ENCODE measurements around the gene GFI1.

Gene GFI1

DNA sequence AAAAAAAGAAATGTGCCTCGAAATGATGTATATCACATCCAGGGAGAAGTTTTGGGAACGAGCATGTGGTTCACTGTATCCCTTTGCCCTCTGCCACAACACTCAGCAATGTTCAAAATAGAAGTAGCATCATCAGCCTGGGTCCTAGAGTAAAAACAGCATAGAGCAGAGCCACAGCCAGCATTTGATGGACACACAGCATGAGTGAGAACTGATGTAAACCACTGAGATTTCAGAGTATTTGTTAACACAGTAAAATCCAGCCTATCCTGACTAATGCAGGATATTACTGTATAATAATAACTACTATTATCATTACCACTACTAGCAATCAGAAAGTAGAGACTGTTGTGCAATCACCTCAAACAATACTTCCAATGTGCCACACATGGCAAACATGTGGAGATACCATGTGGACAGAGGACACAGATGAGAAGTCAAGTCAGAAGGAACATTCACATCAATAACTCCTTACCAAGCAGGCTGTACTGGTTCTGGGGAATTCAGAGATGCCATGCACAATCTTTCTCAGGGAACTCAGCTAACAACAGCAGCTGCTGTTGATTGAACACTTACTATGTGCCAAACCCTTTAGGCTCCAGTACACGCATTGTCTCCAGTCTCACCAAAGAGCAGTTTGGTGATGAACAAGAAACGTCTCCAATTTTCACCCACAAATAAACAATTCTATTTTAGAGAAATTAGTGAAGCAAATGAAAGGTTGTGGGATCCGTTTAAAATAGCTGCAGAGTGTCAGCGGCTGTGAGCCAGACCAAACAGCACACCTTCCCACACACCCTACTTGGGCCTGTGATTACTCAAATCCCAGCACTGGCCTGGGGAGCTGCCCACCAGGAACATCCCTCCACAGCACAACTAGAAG is 16.6 kb upstream of the GFI1 start:
- peaks cover 46% of the 10 kb centered on the region for H3K4me1 Mint-ChIP-seq (ENCODE audit: low read depth)
- no peak overlapping the region for H3K4me3 Mint-ChIP-seq
- H3K36me3 Mint-ChIP-seq (ENCODE audit: low read depth): peaks cover 23% of the 10 kb centered on the region
- peaks cover 2% of the 10 kb centered on the region for H3K9me3 Mint-ChIP-seq
- no peaks in the 10 kb centered on the region for H3K27me3 Mint-ChIP-seq
- no peak for DNase-seq
- H3K27ac Mint-ChIP-seq: peak overlapping the region; percentile 72

DNA sequence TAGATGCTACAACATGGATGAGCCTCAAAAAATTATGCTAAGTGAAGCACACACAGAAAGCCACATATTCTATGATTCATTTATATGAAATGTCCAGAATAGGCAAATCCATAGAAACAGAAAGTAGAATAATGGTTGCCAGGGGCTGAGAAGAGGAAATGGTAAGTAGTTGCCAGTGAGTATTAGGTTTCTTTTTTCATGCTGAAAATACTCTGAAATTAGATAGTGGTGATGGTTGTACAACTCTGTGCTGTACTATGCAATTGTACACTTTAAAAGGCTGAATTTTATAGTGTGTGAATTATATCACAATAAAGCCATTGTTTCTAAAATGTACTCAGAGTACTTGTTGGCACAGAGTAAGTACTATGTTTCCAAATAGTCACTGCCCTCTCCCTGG is 15.5 kb upstream of the GFI1 start:
- Mint-ChIP-seq H3K4me3 (peak overlapping the region; percentile 18), H3K27me3 (no peaks in the 10 kb centered on the region), H3K36me3 (ENCODE audit: low read depth) (peaks cover 17% of the 10 kb centered on the region), H3K9me3 (peaks cover 5% of the 10 kb centered on the region), H3K4me1 (ENCODE audit: low read depth) (peaks cover 46% of the 10 kb centered on the region), H3K27ac (peak overlapping the region; percentile 87)
- DNase-seq: no peak

- Mint-ChIP-seq H3K9me3 (peaks cover 5% of the 10 kb centered on the region), H3K27ac (no peak overlapping the region), H3K27me3 (no peaks in the 10 kb centered on the region), H3K36me3 (ENCODE audit: low read depth) (peaks cover 9% of the 10 kb centered on the region), H3K4me3 (no peak overlapping the region), H3K4me1 (ENCODE audit: low read depth) (peaks cover 48% of the 10 kb centered on the region)
- DNase-seq: no peak
Observed at GRCh38 chr1:92500552-92500951, 13.8 kb upstream of the GFI1 start.

DNA sequence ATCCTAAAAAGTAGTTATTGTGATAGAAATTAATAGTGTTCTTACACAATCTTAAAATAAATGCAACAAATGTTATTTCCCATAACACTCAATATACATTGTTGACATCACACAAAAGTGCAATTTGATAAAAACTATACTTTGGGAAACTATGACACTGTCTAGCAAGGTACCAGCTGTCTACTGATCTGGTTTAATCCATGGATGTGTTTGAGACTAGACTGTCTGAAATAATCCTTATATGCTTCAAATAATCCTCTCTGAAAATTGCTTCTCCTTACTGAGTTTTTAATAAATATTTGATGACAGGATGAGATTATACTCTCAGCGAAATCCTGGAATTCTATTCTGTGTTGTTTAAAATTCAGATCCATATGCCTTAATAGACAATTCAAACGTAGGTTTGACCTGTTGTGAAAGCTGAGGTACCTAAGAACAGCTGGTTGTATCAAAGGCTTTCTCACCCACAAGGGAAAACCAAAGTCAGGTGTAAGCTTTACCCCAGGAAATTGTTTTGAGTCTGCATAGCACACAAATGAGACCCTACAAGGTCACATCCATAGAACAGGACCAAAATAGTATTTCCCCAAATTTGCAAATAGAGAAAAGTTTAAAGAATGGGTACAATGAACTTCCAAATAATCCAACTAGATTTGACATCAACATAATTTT is 8.8 kb upstream of the GFI1 start:
- no peak overlapping the region for H3K4me3 Mint-ChIP-seq
- H3K27me3 Mint-ChIP-seq: no peaks in the 10 kb centered on the region
- no peak overlapping the region for H3K27ac Mint-ChIP-seq
- no peak for DNase-seq
- peaks cover 21% of the 10 kb centered on the region for H3K36me3 Mint-ChIP-seq (ENCODE audit: low read depth)
- peaks cover 5% of the 10 kb centered on the region for H3K9me3 Mint-ChIP-seq
- peaks cover 33% of the 10 kb centered on the region for H3K4me1 Mint-ChIP-seq (ENCODE audit: low read depth)

DNA sequence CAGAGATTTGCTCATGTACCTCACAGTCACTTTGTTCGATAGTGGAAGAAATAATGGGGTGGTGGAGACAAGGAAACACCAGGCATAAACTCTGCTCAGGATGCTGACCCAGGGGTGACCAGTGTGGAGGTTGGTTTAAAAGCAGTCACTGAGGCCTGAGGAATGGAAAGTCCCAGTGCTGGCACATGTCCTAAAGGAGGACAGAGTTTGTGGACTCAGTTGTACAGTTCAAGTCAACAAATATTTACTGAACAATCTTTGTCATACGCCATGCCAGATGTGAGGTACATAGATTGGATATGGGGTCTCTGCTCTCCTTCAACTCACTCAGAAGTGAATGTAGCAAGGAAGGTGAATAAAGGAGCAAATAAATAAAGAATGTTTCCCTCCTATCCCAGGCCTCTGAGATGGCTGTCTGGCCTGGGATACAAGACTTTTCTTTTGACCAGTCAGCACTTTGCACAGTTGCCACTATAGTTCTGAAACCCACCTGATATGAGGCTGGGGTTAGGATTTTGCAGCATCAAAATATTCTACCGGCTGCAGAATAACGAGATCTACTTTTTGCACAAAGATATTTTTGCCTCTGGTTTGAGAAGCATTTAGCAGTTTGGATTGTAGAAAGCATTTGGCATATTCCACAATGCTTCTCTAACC is 7.9 kb upstream of the GFI1 start:
- DNase-seq: no peak
- H3K27ac Mint-ChIP-seq: peak overlapping the region; percentile 57
- no peak overlapping the region for H3K4me3 Mint-ChIP-seq
- no peaks in the 10 kb centered on the region for H3K27me3 Mint-ChIP-seq
- peaks cover 5% of the 10 kb centered on the region for H3K9me3 Mint-ChIP-seq
- H3K36me3 Mint-ChIP-seq (ENCODE audit: low read depth): peaks cover 21% of the 10 kb centered on the region
- H3K4me1 Mint-ChIP-seq (ENCODE audit: low read depth): peaks cover 33% of the 10 kb centered on the region

DNA sequence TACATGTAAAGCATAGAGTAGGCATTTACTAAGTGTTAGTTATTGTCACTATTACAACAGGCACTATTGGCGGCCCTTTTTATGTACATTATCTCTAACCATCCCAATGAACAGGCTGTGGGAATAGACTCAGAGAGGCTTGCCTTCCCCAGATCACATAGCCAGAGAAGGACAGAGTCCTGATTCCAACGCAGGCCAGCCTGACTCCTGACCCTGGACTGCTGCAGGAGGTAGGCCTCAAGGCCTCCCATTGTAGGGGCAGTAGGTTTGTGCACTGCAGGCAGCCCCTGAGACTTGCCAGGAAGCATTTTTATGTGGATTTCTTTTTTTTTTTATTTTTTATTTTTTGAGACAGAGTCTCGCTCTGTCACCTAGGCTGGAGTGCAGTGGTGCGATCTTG is 6.4 kb upstream of the GFI1 start:
- H3K27me3 Mint-ChIP-seq: no peaks in the 10 kb centered on the region
- peaks cover under 1% of the 10 kb centered on the region for H3K9me3 Mint-ChIP-seq
- H3K4me3 Mint-ChIP-seq: no peak overlapping the region
- H3K4me1 Mint-ChIP-seq (ENCODE audit: low read depth): peaks cover 47% of the 10 kb centered on the region
- peaks cover 27% of the 10 kb centered on the region for H3K36me3 Mint-ChIP-seq (ENCODE audit: low read depth)
- no peak for DNase-seq
- peak overlapping the region; percentile 56 for H3K27ac Mint-ChIP-seq

- Mint-ChIP-seq H3K4me1 (ENCODE audit: low read depth) (peaks cover 38% of the 10 kb centered on the region), H3K27ac (peak overlapping the region; percentile 98), H3K36me3 (ENCODE audit: low read depth) (peaks cover 47% of the 10 kb centered on the region), H3K4me3 (peak overlapping the region; percentile 90), H3K9me3 (no peaks in the 10 kb centered on the region), H3K27me3 (no peaks in the 10 kb centered on the region)
- no peak for DNase-seq
Observed at GRCh38 chr1:92488832-92489231, 2.1 kb upstream of the GFI1 start.

GRCh38 chr1:92488416-92488815 is 1.7 kb upstream of the GFI1 start:
- DNase-seq: no peak

GRCh38 chr1:92487078-92487605 is 417 bp upstream of the GFI1 start:
- no peaks in the 10 kb centered on the region for H3K27me3 Mint-ChIP-seq
- H3K27ac Mint-ChIP-seq: peak overlapping the region; percentile 98
- no peak for DNase-seq
- H3K4me1 Mint-ChIP-seq (ENCODE audit: low read depth): peaks cover 39% of the 10 kb centered on the region
- H3K36me3 Mint-ChIP-seq (ENCODE audit: low read depth): peaks cover 51% of the 10 kb centered on the region
- H3K9me3 Mint-ChIP-seq: no peaks in the 10 kb centered on the region
- peak overlapping the region; percentile 90 for H3K4me3 Mint-ChIP-seq

More at GRCh38 chr1:92488416-92488815, 1.7 kb upstream of the GFI1 start:
- Mint-ChIP-seq H3K9me3 (no peaks in the 10 kb centered on the region), H3K4me1 (ENCODE audit: low read depth) (peaks cover 37% of the 10 kb centered on the region), H3K36me3 (ENCODE audit: low read depth) (peaks cover 48% of the 10 kb centered on the region), H3K27me3 (no peaks in the 10 kb centered on the region), H3K4me3 (peak overlapping the region; percentile 90), H3K27ac (peak overlapping the region; percentile 98)

GRCh38 chr1:92485381-92486250 is 1.1 kb downstream of the GFI1 start:
- peaks cover 39% of the 10 kb centered on the region for H3K4me1 Mint-ChIP-seq (ENCODE audit: low read depth)
- peaks cover 62% of the 10 kb centered on the region for H3K36me3 Mint-ChIP-seq (ENCODE audit: low read depth)
- no peaks in the 10 kb centered on the region for H3K9me3 Mint-ChIP-seq
- peak overlapping the region; percentile 98 for H3K27ac Mint-ChIP-seq
- peak overlapping the region; percentile 90 for H3K4me3 Mint-ChIP-seq
- peak; percentile 92 for DNase-seq
- no peaks in the 10 kb centered on the region for H3K27me3 Mint-ChIP-seq

- Mint-ChIP-seq H3K4me1 (ENCODE audit: low read depth) (peaks cover 45% of the 10 kb centered on the region), H3K27ac (peak overlapping the region; percentile 98), H3K27me3 (no peaks in the 10 kb centered on the region), H3K36me3 (ENCODE audit: low read depth) (peaks cover 69% of the 10 kb centered on the region), H3K4me3 (peak overlapping the region; percentile 90), H3K9me3 (no peaks in the 10 kb centered on the region)
- DNase-seq: peak; percentile 84
Observed at GRCh38 chr1:92484472-92485380, 2.0 kb downstream of the GFI1 start.

DNA sequence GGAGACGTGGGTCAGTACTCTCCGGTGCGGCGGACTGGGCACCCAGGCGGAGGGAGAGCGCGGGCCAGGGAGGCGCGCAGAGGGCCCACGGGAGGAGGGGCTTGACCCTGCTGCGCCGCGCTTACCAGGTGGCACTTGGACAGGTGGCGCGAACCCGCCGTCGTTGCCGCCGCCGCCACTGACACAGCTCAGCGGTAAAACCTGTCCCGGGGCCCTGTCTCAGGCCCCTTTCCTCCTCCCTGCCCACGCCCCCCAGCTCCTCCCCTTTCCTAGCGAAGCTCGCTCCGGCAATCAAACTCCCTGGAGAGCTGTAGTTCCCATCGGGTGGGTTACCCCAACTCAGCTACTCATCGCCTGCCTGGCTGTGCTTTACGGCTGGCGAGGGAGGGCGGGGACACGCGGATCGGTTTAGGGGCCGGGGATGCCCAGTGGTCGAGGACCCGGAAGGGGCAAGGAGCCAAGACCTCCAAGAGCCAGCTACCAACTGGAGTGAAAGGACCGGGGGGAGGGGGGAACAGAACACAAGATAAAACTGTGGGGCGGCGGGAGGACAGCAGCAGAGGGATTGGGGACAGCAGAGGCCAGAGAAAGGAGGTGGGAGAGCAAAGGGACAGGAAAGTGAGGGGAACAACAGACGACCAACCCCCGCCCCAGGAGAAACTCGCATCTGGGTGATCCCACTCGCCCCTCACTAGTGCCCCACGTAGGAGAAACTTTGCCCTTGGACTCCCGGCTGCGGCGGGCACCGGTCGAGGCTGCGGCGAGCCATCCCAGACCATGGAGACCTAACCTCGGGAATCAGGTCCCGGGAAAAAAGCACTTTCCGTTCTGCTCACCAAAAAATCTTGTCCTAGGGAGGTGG is 2.9 kb downstream of the GFI1 start:
- Mint-ChIP-seq H3K27me3 (no peaks in the 10 kb centered on the region), H3K36me3 (ENCODE audit: low read depth) (peaks cover 73% of the 10 kb centered on the region)
- DNase-seq: peak; percentile 85

More for the DNA sequence above, 2.9 kb downstream of the GFI1 start:
- no peaks in the 10 kb centered on the region for H3K9me3 Mint-ChIP-seq
- peak overlapping the region; percentile 98 for H3K27ac Mint-ChIP-seq
- H3K4me3 Mint-ChIP-seq: peak overlapping the region; percentile 90
- H3K4me1 Mint-ChIP-seq (ENCODE audit: low read depth): peaks cover 47% of the 10 kb centered on the region

All from activated T-cell treated with anti-CD3 and anti-CD28 coated beads, Interleukin-2, amount 50 U/mL, for 24 hours (primary cell).